Kidney epithelial cell (primary cell): Measurements from ENCODE around the gene ENO1. TPM values are rescaled to one million over a fixed set of nuclear protein-coding genes. Genes with fewer than 3 reads are reported as not detected.
"Not testable (repeated sequence)": the region's sequence is repeated elsewhere in the genome, so short reads cannot be mapped to it uniquely, and the experiment has no call there.

Experiments
- DNase-seq: peaks from one replicate; pipeline ENCODE4 v3.0.0-alpha.2; 2010; ENCODE audit warnings: low read depth
- H3K27me3 ChIP-seq: 2 replicates; pipeline ENCODE4 v1.6.0; 2011; ENCODE audit warnings: low read length; ENCODE audit not compliant: control insufficient read depth, insufficient read depth
- H3K36me3 ChIP-seq: 2 replicates; pipeline ENCODE4 v1.5.1; 2011; ENCODE audit warnings: low read length; ENCODE audit not compliant: control insufficient read depth, insufficient read depth
- H3K4me3 ChIP-seq: 2 replicates; pipeline ENCODE4 v1.5.1; 2011; ENCODE audit warnings: low read depth, mild to moderate bottlenecking, control low read depth, low read length
- total RNA-seq: library from RNA; depleted of rRNA; stranded (reverse); fragments of >200 nt; gene quantifications from 2 replicates; pipeline ENCODE4 v1.2.3, GENCODE V29; 2015
- TF ChIP-seq, protein P1 (sequence below): IDR thresholded peaks from 2 replicates; pipeline ENCODE4 v1.5.1; 2011; ENCODE audit warnings: mild to moderate bottlenecking, moderate library complexity, low read length, control low read depth, inconsistent platforms; ENCODE audit not compliant: insufficient read depth, poor library complexity, severe bottlenecking

ENO1 gene
- total RNA-seq, 1 donor from 2014 or later = 1,235 TPM

DNA sequence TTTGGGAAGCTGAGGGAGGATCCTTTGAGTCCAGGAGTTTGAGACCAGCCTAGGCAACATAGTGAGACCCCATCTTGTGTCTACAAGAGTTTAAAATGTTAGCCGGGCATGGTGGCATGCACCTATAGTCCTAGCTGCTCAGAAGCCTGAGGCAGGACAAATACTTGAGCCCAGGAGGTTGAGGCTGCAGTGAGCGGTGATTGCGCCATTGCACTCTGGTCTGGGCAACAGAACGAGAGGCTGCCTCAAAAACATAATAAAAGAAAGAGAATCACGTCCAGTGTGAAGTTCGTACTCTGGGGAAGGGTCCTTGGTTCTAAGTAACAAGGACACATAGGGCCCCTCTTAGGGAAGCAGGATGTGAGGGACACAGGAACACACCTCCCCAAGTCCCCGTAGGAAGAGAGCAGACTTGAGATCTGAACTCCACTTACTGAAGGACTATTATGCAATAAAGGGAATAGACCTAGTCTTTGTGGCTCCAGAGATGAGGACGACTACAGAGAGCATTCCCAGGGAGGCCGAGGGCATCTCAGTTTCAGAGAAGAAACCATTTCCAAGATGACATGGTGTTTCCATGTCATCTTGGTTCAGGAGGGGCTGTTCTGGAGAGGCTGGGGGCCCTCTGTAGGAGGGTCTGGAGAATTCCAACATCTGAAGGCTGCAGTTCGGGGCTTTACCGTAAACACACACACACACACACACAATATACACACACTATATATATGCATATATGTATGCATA is 10.8 kb upstream of the ENO1 start:
- H3K27me3 ChIP-seq = no peaks in the 10 kb centered on the region
- H3K4me3 ChIP-seq = no peak overlapping the region
- H3K36me3 ChIP-seq = no peaks in the 10 kb centered on the region
- TF ChIP-seq, protein P1, sequence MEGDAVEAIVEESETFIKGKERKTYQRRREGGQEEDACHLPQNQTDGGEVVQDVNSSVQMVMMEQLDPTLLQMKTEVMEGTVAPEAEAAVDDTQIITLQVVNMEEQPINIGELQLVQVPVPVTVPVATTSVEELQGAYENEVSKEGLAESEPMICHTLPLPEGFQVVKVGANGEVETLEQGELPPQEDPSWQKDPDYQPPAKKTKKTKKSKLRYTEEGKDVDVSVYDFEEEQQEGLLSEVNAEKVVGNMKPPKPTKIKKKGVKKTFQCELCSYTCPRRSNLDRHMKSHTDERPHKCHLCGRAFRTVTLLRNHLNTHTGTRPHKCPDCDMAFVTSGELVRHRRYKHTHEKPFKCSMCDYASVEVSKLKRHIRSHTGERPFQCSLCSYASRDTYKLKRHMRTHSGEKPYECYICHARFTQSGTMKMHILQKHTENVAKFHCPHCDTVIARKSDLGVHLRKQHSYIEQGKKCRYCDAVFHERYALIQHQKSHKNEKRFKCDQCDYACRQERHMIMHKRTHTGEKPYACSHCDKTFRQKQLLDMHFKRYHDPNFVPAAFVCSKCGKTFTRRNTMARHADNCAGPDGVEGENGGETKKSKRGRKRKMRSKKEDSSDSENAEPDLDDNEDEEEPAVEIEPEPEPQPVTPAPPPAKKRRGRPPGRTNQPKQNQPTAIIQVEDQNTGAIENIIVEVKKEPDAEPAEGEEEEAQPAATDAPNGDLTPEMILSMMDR = no peak
- no peak for DNase-seq

DNA sequence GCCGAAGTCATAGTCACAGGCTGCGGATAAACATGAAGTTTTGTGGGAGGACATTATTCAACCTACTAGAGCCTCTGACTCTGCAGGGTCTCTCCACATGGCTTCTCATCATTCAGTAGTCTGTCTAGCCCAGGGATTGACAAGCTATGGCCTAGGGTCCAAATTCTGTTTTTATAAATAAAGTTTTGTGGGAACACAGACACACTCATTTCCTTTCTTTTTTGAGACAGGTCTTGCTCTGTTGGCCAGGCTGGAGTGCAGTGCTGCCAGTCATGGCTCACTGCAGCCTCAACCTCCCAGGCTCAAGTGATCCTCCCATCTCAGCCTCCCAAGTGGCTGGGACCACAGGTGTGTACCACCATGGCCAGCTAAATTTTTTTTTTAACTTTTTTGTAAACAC is 8.1 kb upstream of the ENO1 start:
- no peak overlapping the region for H3K4me3 ChIP-seq
- no peaks in the 10 kb centered on the region for H3K27me3 ChIP-seq
- DNase-seq = no peak
- H3K36me3 ChIP-seq = no peaks in the 10 kb centered on the region
- TF ChIP-seq, protein P1 = no peak

DNA sequence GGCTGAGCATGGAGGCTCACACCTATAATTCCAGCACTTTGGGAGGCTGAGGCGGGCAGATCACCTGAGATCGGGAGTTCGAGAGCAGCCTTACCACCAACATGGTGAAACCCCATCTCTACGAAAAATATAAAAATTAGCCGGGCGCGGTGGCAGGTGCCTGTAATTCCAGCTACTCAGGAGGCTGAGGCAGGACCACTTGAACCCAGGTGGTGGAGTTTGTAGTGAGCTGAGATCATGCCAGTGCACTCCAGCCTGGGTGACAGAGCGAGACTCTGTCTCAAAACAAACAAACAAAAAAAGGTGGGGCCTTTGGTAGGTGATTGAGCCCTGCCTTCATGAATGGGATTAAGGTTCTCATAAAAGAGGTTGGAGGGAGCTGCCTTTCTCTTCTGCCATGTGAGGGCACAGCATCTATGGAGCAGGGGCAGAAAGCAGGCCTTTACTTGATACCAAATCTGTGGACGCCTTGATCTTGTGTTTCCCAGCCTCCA is 7.6 kb upstream of the ENO1 start:
- not testable (repeated sequence) for H3K27me3 ChIP-seq, H3K36me3 ChIP-seq, H3K4me3 ChIP-seq, DNase-seq

DNA sequence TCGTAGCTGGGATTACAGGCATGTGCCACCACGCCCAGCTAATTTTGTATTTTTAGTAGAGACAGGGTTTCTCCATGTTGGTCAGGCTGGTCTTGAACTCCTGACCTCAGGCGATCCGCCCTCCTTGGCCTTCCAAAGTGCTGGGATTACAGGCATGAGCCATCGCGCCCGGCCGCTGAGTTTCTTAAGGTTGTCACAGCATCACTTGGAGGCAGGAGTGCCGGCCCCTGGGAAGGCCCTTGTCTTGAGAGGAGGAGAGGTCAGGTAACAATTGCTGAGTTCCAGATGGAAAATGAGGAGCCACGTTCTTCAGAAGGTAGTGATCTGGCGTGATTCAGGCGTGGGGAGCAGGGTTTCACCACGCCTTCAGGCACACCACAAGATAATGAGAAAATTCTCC is 5.6 kb upstream of the ENO1 start:
- H3K36me3 ChIP-seq, DNase-seq: not testable (repeated sequence)

DNA sequence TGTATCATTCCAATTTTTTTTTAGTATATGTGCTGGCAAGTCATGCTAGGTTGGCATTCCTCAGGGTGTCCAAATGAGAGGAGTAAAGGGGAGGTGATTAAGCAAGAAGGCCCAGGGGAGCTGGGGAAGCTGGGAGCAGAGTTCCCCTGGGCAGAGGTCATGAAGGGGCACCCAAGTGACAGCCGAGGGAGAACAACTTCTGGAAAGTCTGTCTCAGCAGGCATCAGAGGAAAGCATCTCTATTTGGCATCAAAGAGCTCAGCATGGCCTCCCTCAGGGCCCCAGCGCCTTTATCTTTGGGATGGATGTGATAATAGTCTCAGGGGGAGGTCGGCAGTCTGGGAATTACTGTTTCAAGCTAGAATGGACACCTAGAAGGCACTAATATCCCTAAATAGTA is 5.0 kb upstream of the ENO1 start:
- no peaks in the 10 kb centered on the region for H3K27me3 ChIP-seq
- no peak for DNase-seq
- TF ChIP-seq, protein P1 = no peak
- no peak overlapping the region for H3K4me3 ChIP-seq
- no peaks in the 10 kb centered on the region for H3K36me3 ChIP-seq

More for the DNA sequence above, 5.6 kb upstream of the ENO1 start:
- not testable (repeated sequence) for H3K4me3 ChIP-seq, H3K27me3 ChIP-seq

DNA sequence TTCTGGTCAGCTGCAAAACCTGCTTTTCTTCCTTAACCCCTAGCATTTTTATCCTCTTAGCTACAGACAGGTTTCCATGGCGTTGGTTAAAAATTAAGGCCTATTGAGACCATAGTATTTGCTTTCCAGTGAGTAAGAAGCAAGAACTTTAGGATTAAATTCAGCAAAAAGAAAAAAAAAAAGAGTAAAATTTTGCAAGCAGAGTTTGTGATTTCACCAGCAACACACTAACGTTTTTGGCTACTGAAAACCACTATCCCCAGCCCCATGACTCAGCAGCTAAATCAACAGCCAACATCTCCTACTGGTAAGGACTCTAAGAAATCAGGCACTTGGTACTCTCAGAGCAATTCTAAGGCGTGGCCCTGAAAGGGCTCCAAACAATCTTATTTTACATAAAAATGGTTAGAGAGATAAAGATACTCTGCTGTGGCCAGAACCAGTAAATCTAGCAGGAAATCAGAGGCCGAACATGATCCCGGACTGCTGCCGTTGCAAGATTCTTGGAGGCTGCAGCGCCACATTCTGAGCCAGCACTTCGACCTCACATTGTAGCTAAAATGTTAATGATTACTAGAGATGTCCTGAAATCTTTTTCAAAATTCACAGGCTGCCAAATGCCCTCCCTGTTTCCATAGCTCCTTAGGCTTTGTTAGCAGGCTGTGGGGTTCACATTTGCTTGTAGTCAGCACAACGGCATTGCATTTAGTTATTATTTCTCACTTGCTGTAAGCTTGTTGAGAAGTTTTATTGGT is 1.6 kb upstream of the ENO1 start:
- peak; percentile 78 for DNase-seq
- Histone ChIP-seq H3K27me3 (no peaks in the 10 kb centered on the region), H3K36me3 (no peaks in the 10 kb centered on the region), H3K4me3 (peak overlapping the region; percentile 84)
- TF ChIP-seq, protein P1 = no peak

DNA sequence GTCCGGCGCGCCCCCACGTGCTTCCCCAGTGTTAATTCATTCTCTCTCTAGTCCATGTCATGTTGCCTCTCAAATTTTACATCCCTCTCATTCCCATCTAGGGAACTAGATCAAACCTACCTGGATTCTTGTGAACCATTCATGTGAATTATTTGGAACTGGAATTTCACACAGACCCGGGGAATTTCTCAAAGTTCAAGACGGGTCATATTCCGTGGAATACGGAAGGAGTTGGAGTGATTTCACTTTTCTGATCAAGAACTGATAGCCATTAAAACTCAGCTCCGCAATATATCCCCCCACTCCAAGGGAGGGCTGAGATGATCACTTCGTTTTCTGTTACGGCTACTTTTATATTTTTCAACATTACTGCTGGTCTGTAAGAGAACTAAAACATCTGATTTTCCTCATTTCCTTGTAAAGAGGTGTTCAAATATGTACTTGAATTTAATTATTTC is 1.0 kb upstream of the ENO1 start:
- Histone ChIP-seq H3K27me3 (no peaks in the 10 kb centered on the region), H3K4me3 (peak overlapping the region; percentile 84), H3K36me3 (no peaks in the 10 kb centered on the region)
- DNase-seq = no peak
- TF ChIP-seq, protein P1 = no peak
